HepG2 (cell line): ENCODE results near the gene SIK3. TPM values are rescaled to one million over a fixed set of nuclear protein-coding genes. Genes with fewer than 3 reads are reported as not detected.
A peak's percentile ranks its signal among the peaks of the same experiment; 100 is the strongest.

ENCODE experiments used
- GMEB2 ChIP-seq: IDR thresholded peaks from 2 replicates; pipeline ENCODE4 v1.6.1; 2016; ENCODE audit warnings: missing biosample characterization, missing genetic modification reagents, low read depth
- HOXA5 ChIP-seq: sonication (generic); formaldehyde crosslinking; IDR thresholded peaks from 2 replicates; pipeline ENCODE4 v1.4.0; 2020; ENCODE audit warnings: missing genetic modification reagents
- PREB ChIP-seq: sonication (generic); formaldehyde crosslinking; IDR thresholded peaks from 2 replicates; pipeline ENCODE4 v1.4.0; 2020; ENCODE audit warnings: missing genetic modification reagents
- RFX5 ChIP-seq: IDR thresholded peaks from 2 replicates; pipeline ENCODE4 v1.6.1; 2011; ENCODE audit warnings: low read depth, low read length, improper control_type of control experiment
- RNF2 ChIP-seq: fragments of 450-650 bp; conservative IDR thresholded peaks from 2 replicates; pipeline ENCODE4 v1.6.1; 2016; ENCODE audit warnings: low read depth
- SKIL ChIP-seq: sonication (generic); formaldehyde crosslinking; IDR thresholded peaks from 2 replicates; pipeline ENCODE4 v1.8.0; 2022; ENCODE audit warnings: missing genetic modification reagents, mild to moderate bottlenecking, moderate library complexity, borderline replicate concordance
- SMARCE1 ChIP-seq: fragments of 450-650 bp; IDR thresholded peaks from 2 replicates; pipeline ENCODE4 v1.6.1; 2017; ENCODE audit warnings: borderline replicate concordance
- SNAPC4 ChIP-seq: sonication (generic); formaldehyde crosslinking; IDR thresholded peaks from 2 replicates; pipeline ENCODE4 v1.4.0; 2020; ENCODE audit warnings: mild to moderate bottlenecking, missing genetic modification reagents
- TBP ChIP-seq: sonication (generic); formaldehyde crosslinking; IDR thresholded peaks from 2 replicates; pipeline ENCODE4 v1.5.0; 2020; ENCODE audit warnings: missing genetic modification reagents
- TFDP1 ChIP-seq: IDR thresholded peaks from 2 replicates; pipeline ENCODE4 v1.6.1; 2016; ENCODE audit warnings: missing compliant biosample characterization, missing genetic modification reagents, borderline replicate concordance
- ZBTB26 ChIP-seq: IDR thresholded peaks from 2 replicates; pipeline ENCODE4 v1.6.1; 2016; ENCODE audit warnings: missing compliant biosample characterization, missing genetic modification reagents, borderline replicate concordance
- ZMYM4 ChIP-seq: sonication (generic); formaldehyde crosslinking; IDR thresholded peaks from 2 replicates; pipeline ENCODE4 v1.8.1; 2023; ENCODE audit warnings: mild to moderate bottlenecking, missing genetic modification reagents
- ZNF737 ChIP-seq: sonication (generic); formaldehyde crosslinking; IDR thresholded peaks from 2 replicates; pipeline ENCODE4 v1.5.0; 2020; ENCODE audit warnings: missing genetic modification reagents, mild to moderate bottlenecking, borderline replicate concordance
- ZNF777 ChIP-seq: sonication (generic); formaldehyde crosslinking; IDR thresholded peaks from 2 replicates; pipeline ENCODE4 v1.4.0; 2020; ENCODE audit warnings: missing genetic modification reagents
- ZNF891 ChIP-seq: sonication (generic); formaldehyde crosslinking; IDR thresholded peaks from 2 replicates; pipeline ENCODE4 v1.5.0; 2020; ENCODE audit warnings: mild to moderate bottlenecking, missing genetic modification reagents
- polyA plus RNA-seq, 8 experiments: library from polyadenylated mRNA; depleted of rRNA in 3 of 8; stranded (reverse) in 7 of 8; unstranded in 1 of 8; fragments of >200 nt; fragmentation: Illumina TruSeq in 4 of 8; extraction: Trizol in 4 of 8; gene quantifications; 2 replicates each; pipeline versions ENCODE4 v1.2.1 to v1.2.3, GENCODE V29; 2011 to 2016; ENCODE audit warnings: low read depth in 4 of 8, missing spikeins in 1 of 8, mixed read lengths in 1 of 8; ENCODE audit not compliant: insufficient read depth in 1 of 8
- total RNA-seq, 5 experiments: library from RNA; depleted of rRNA; stranded (reverse); fragments of >200 nt; fragmentation: Illumina TruSeq; extraction: Trizol; gene quantifications; 2 replicates each; pipeline ENCODE4 v1.2.3, GENCODE V29; 2016; ENCODE audit warnings: low read depth in 1 of 5

SIK3 gene
- total and polyA plus RNA-seq, 2 of the 13 experiments (the other 11 are each of a cell fraction or from before 2014, with no cell fraction given): 5.7 to 9.8 TPM

GRCh38 chr11:116840746-116841296 is 257.4 kb downstream of the SIK3 start (continued):
- TF ChIP-seq GMEB2 (CRISPR knock-in tag) (no peak), HOXA5 (CRISPR knock-in tag) (peak; percentile 54; the same call in 1 of the 2 replicates), ZNF737 (no peak), SMARCE1 (no peak), SKIL (no peak), ZMYM4 (CRISPR knock-in tag) (0 out of 2 replicates have a peak, but pooled peaks have one; percentile 12), SNAPC4 (CRISPR knock-in tag) (0 out of 2 replicates have a peak, but pooled peaks have one; percentile 46), TFDP1 (no peak), RNF2 (no peak), ZNF891 (peak; percentile 65; the same call in 1 of the 2 replicates), ZBTB26 (CRISPR knock-in tag) (no peak), ZNF777 (CRISPR knock-in tag) (peak; percentile 40; the same call in 1 of the 2 replicates), TBP (CRISPR knock-in tag) (no peak), PREB (no peak), RFX5 (no peak)
